Progenitor cell of endocrine pancreas (in vitro differentiated cells): Measurements from ENCODE around the gene LGALS12. TPM values are rescaled to one million over a fixed set of nuclear protein-coding genes. Genes with fewer than 3 reads are reported as not detected.

Experiments
- DNase-seq: peaks from one replicate; pipeline ENCODE4 v3.0.0; 2021; ENCODE audit warnings: low spot score; ENCODE audit not compliant: unreplicated experiment
- H3K27ac Mint-ChIP-seq: 2 replicates; pipeline ENCODE4 v1.8.0; 2021; ENCODE audit warnings: mild to moderate bottlenecking, moderate library complexity, mixed read lengths
- H3K27me3 Mint-ChIP-seq: 2 replicates; pipeline ENCODE4 v1.8.0; 2021; ENCODE audit warnings: mixed read lengths
- H3K36me3 Mint-ChIP-seq: 2 replicates; pipeline ENCODE4 v1.8.0; 2022; ENCODE audit warnings: mixed read lengths; ENCODE audit not compliant: insufficient read depth
- H3K4me1 Mint-ChIP-seq: 2 replicates; pipeline ENCODE4 v1.8.0; 2021; ENCODE audit warnings: low read depth, mixed read lengths
- H3K4me3 Mint-ChIP-seq: 2 replicates; pipeline ENCODE4 v1.8.0; 2021; ENCODE audit warnings: low read depth, mild to moderate bottlenecking, moderate library complexity, mixed read lengths
- H3K9me3 Mint-ChIP-seq: 2 replicates; pipeline ENCODE4 v1.8.0; 2021; ENCODE audit warnings: low read depth, mixed read lengths
- total RNA-seq: library from RNA; stranded (reverse); gene quantifications from 2 replicates; pipeline ENCODE4 v1.2.1, GENCODE V29; 2021
- TF ChIP-seq, protein P1 (sequence below): fragments of 200-600 bp; sonication (generic); IDR thresholded peaks from one replicate; pipeline ENCODE4 v1.5.0; 2021; ENCODE audit warnings: antibody characterized with exemption, mild to moderate bottlenecking; ENCODE audit not compliant: unreplicated experiment

Gene LGALS12
- total RNA-seq, 1 donor from 2014 or later, result 2.3 TPM

DNA sequence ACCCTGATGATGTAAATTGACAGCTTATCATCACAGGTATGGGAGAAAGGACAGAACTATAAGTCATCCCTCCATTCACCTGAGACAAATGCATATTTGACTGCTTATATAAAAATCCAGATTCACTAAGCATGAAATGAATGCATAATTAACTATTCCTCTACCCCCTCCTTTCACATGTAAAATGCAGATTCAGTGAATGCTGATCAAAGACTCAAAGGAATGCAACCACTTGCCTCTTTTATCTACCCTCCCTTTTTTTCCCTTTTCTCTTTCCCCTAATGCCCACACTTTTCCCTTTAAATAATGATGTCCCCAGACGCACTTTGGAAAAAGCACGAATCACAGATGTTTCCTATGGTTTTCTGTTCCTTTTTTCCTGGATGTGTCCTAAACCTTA, 26.2 kb downstream of the LGALS12 start:
- Mint-ChIP-seq H3K27me3 (no peaks in the 10 kb centered on the region), H3K27ac (peak overlapping the region; percentile 33), H3K4me1 (peaks cover 53% of the 10 kb centered on the region)

DNA sequence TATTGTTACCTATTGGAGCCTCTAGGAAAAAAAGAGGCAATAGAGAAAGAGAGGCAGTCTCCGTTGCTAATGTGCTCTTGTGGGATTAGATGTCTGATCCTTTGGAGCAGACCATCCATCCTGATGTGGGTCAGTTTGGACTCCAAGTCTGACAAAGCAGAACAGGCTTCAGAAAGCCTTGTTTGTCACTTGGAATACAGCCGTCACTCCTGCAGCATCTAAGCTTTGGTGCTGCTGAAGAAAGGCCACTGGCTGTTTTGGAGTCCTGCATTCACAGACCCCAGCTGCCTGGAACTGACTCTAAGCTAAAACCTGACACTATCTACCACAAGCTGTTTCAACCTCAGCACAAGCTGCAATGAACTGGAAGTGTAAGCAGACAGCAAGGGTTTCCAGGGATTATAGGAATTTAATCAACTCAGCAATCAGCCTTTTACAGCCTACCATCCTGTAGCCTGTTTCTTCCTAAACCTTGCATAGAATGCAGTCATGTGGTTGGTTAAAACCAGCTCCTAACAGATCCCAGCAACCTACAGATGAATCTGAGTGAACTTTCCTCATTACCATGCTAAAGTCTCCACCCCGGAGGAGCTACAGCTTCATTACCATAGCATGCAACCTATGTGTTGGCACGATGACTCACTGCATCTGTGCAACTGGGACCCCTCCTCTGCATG, 27.1 kb downstream of the LGALS12 start:
- Mint-ChIP-seq H3K36me3 (no peaks in the 10 kb centered on the region), H3K4me3 (no peak overlapping the region), H3K27ac (peak overlapping the region; percentile 41), H3K9me3 (no peaks in the 10 kb centered on the region), H3K4me1 (peaks cover 49% of the 10 kb centered on the region), H3K27me3 (no peaks in the 10 kb centered on the region)
- TF ChIP-seq, protein P1, sequence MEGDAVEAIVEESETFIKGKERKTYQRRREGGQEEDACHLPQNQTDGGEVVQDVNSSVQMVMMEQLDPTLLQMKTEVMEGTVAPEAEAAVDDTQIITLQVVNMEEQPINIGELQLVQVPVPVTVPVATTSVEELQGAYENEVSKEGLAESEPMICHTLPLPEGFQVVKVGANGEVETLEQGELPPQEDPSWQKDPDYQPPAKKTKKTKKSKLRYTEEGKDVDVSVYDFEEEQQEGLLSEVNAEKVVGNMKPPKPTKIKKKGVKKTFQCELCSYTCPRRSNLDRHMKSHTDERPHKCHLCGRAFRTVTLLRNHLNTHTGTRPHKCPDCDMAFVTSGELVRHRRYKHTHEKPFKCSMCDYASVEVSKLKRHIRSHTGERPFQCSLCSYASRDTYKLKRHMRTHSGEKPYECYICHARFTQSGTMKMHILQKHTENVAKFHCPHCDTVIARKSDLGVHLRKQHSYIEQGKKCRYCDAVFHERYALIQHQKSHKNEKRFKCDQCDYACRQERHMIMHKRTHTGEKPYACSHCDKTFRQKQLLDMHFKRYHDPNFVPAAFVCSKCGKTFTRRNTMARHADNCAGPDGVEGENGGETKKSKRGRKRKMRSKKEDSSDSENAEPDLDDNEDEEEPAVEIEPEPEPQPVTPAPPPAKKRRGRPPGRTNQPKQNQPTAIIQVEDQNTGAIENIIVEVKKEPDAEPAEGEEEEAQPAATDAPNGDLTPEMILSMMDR, result no peak
- DNase-seq, result no peak

More for the DNA sequence above, 26.2 kb downstream of the LGALS12 start:
- H3K4me3 Mint-ChIP-seq, result no peak overlapping the region
- H3K36me3 Mint-ChIP-seq, result no peaks in the 10 kb centered on the region
- H3K9me3 Mint-ChIP-seq, result no peaks in the 10 kb centered on the region
- TF ChIP-seq, protein P1, result no peak
- DNase-seq, result no peak

DNA sequence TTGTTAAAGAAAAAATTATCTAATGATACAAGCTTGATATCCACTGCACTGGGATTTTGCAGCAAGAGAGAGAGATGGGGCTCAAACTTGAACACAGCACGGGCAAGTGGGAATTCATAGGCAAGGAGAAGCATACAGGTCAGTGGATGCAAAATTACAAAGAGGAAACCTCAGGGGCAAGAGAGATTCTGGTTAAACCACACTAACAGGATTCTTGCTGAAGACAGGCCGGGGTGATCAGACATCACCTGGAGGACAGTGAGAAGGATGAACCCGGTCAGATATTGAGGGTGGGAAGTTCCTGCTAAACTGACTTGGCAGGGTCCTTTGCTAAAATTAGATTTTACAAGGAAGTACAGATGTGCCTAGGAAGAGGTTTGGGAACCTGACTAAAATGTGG, 28.2 kb downstream of the LGALS12 start:
- TF ChIP-seq, protein P1, result no peak
- H3K27ac Mint-ChIP-seq, result no peak overlapping the region
- peaks cover 41% of the 10 kb centered on the region for H3K4me1 Mint-ChIP-seq
- H3K4me3 Mint-ChIP-seq, result no peak overlapping the region
- no peak for DNase-seq
- H3K27me3 Mint-ChIP-seq, result no peaks in the 10 kb centered on the region
- no peaks in the 10 kb centered on the region for H3K36me3 Mint-ChIP-seq
- H3K9me3 Mint-ChIP-seq, result no peaks in the 10 kb centered on the region

DNA sequence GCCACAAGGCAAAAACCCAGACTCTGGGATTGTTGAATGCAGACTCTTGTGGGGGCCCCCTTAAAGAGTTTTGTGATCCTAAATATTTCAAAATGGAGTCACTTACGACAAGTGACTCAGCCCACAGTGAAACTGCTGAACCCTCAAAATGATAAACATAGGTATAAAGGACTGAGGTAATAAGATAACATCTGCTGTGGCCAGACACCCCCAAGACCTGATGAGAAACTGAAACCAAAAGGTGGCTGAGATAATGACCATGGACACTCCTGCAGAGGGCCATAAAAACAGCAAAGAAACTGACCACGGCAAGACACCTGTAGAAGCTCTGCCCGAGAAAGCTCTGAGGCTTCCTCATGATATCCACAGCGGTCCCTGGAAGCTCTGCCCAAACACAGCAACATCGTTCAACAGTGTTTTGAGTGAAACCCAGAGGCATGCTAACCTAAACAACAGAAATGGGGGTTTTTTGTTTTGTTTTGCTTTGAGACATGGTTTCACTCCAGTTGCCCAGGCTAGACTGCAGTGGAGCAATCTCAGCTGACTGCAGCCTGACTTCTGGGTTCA, 29.1 kb downstream of the LGALS12 start:
- H3K36me3 Mint-ChIP-seq, result no peaks in the 10 kb centered on the region
- peaks cover 32% of the 10 kb centered on the region for H3K4me1 Mint-ChIP-seq
- TF ChIP-seq, protein P1, result no peak
- no peaks in the 10 kb centered on the region for H3K27me3 Mint-ChIP-seq
- no peaks in the 10 kb centered on the region for H3K9me3 Mint-ChIP-seq
- no peak for DNase-seq
- no peak overlapping the region for H3K4me3 Mint-ChIP-seq
- H3K27ac Mint-ChIP-seq, result peak overlapping the region; percentile 16

DNA sequence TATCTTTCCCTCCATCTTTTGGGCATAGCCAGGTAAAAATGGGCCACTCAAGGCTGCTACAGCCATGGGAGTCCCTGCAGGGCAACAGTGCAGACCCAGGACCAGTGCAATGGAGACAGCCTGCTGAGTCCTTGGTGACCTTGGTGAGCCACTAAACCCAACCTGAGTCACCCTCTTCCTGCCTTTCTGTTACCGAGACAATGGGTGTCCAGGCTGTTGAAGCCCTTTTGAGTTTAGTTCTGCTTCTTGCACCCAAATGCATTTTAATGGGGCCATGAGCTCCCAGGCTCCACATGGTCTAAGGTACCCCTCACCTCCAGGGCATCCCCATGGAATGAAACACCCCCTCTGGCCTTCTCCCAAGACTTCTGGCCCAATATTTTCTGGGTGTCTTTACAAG, 29.9 kb downstream of the LGALS12 start:
- TF ChIP-seq, protein P1, result no peak
- Mint-ChIP-seq H3K9me3 (no peaks in the 10 kb centered on the region), H3K27me3 (no peaks in the 10 kb centered on the region), H3K27ac (no peak overlapping the region), H3K36me3 (no peaks in the 10 kb centered on the region), H3K4me3 (no peak overlapping the region), H3K4me1 (peaks cover 28% of the 10 kb centered on the region)
- DNase-seq, result no peak
